HUDEP-2 (cell line): ENCODE measurements around the gene QSOX2.
"Not testable (repeated sequence)": the region's sequence is repeated elsewhere in the genome, so short reads cannot be mapped to it uniquely, and the experiment has no call there.

Source experiments
- DNase-seq, 76 experiments: peaks; one replicate each; lab custom pipeline; 2025; ENCODE audit not compliant: unreplicated experiment in 76 of 76; lab: John Stamatoyannopoulos, UW

The QSOX2 gene

DNA sequence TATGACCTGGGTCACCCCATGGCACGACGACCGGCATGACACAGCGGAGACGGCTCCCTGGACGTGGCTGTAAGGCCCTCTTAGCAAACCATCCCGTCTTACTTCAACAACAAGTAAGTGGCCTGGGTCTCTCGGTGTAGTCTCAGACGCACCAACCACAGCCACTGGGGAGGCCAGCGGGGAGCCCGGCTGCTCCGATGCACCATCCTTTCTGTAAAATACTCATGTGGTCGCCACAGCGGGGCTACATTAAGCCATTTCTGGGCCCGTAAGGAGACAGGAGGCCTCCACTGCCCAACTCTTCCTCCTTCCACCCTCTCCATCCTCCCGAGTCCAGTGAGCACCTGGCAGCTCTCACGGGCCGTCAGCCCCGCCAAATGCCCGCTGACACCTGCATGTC, 4.7 kb downstream of the QSOX2 start:
- no peak for DNase-seq

DNA sequence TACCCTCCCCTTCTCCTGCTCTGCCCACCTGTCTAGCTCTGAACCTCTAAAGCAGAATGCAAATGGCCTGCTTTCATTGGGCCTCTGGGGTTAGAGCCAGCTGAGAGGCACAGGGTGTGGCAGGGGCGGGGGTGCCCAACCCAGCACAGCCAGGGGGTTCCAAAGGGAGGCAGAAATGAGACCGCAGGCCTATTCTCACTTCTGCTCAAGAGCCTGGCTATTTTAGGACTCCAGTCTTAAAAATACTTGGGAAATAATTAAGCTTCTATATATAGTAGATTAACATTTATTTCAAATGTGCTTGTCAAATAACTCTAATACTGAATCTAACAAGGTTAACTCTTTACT, 5.7 kb downstream of the QSOX2 start:
- DNase-seq = peak in 35 of 76 experiments; percentile 13 to 63 (median 37)

DNA sequence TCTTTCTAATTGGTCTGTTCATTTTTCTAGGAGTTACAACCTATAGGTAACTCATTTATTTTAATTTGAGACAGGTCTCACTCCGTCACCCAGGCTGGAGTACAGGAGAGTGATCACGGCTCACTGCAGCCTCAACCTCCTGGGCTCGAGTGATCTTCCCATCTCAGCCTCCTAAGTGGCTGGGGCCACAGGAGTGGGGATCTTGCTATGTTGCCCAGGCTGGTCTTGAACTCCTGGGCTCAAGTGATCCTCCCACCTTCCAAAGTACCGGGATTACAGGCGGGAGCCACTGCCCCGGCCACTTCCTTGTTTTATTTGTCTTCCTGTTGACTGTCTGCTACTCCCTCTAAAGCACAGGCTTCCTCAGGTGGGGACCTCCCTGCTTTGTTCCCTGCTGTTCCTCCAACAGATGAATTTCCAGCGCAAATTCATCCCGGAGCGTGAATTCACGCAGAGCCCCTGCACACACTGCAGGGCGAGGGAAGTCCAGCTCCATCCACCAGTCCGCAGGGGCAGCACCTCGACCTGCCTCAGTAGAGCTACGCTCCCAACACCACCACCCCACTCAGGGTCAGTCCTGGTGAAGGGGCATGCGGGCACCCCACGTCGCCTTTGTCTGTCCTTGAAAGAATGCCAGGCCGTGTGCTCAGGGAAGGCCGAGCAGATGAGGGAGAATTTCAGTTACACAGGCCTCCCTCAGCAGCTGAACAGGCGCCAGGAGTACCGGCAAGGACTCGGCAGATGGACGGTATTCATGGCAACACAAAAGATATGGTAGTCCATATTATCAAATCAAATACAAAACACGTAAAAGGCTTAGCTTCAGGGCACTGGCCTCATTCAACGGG, 6.3 kb downstream of the QSOX2 start:
- DNase-seq = peak in 5 of 76 experiments; percentile 22 to 56 (median 44)

DNA sequence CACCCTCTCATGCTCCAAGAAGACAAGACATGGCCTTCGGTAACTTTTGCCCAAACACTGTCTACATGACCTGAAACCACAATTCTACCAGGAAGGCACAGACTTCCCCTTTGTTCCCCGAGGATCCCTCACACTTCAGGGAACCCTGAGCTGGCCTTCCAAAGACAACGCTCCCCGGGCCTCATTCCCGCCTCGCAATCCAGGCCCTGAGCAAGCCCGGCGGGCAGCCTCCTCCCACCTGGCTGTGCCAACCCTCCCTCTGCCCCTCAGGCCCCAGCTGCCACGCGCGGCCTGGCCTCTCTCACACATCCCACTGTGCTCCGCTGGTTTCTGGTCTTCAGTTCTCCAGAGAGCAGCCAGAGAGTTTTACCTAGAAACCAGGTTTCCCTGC, 7.3 kb downstream of the QSOX2 start:
- DNase-seq = no peak

DNA sequence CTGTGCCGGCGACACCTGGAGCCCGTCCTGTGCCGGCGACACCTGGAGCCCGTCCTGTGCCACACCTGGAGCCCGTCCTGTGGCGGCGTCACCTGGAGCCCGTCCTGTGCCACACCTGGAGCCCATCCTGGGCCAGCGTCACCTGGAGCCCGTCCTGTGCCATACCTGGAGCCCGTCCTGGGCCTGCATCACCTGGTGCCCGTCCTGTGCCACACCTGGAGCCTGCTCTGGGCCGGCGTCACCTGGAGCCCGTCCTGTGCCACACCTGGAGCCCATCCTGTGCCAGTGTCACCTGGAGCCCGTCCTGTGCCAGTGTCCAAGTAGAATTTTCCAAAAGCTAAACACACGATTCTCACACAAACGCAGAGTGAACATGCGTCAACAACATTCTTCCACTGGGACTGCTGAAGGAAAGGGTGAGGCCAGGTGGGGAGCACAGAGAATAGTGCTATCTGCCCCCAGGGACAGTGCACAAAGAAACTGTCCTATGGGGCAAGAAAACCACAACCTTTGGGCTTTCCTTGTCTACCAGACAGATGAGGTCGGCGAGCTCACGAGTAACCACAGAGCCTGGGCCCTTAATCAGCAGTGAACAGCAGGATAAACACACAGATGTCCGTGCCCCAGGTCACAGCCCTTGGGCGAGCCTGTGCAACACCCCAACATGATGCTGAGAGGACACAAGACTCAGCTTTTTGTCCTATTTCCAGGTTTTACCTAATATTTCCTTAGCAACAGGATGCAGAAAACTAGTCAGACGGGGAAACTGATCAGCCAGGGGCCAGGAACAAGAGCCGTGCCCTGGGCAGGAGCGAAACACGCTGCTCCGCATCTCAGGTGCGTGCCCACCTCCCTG, 7.9 kb downstream of the QSOX2 start:
- peak in 72 of 76 experiments; percentile 29 to 90 (median 74) for DNase-seq

DNA sequence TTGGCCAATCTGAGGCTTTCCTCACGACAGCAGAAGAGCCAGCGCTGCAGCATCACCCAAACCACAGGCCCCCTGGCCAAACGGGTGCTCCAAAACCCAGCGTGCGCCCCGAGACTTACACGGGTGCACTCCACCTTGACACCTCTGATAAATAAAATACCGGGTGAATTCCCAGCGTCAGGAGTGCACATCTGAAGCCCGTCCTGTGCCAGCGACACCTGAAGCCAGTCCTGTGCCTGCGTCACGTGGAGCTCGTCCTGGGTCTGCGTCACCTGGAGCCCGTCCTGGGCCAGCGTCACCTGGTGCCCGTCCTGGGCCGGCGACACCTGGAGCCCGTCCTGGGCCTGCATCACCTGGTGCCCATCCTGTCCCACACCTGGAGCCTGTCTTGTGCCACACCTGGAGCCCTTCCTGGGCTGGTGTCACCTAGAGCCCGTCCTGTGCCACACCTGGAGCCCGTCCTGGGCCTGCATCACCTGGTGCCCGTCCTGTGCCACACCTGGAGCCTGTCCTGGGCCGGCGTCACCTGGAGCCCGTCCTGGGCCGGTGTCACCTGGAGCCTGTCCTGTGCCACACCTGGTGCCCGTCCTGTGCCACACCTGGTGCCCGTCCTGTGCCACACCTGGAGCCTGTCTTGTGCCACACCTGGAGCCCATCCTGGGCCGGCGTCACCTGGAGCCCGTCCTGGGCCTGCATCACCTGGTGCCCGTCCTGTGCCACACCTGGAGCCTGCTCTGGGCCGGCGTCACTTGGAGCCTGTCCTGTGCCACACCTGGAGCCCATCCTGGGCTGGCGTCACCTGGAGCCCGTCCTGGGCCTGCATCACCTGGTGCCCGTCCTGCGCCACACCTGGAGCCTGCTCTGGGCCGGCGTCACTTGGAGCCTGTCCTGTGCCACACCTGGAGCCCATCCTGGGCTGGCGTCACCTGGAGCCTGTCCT, 8.9 kb downstream of the QSOX2 start:
- DNase-seq = not testable (repeated sequence)

DNA sequence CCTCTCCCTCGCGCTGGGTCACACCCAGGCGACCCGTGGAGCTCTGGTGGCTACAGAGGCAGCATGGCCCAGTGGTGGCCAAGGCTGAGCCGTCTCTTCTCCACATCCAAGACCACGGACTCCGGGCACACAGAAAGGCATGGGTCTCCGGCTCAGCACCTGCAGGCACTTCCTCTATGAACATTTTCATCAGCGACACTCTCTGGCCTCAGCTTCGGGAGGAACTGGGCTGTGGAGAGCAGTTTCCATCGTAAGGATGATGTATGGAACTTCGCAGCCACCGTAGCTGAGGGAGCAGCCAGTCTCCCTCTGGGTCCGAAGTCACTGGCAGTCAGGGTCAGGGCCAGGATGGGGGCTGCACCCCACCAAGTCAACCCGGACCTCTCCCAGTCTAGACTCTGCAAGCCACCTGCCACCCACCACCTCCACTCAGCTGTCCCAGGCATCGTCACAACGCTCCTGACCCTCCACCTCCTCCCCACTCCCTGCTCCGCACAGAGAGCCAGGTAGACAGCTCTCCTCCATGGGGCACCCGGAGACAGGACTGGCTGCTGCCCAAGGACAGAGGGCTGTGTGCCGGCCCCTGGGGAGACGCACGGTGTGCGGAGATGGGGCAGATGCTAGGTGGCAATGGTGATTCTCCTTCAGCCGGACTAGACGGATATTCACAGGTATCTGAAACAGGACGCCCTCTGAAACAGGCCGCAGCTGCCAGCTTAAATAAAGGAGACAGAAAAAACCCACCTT, 9.7 kb downstream of the QSOX2 start:
- DNase-seq = no peak

DNA sequence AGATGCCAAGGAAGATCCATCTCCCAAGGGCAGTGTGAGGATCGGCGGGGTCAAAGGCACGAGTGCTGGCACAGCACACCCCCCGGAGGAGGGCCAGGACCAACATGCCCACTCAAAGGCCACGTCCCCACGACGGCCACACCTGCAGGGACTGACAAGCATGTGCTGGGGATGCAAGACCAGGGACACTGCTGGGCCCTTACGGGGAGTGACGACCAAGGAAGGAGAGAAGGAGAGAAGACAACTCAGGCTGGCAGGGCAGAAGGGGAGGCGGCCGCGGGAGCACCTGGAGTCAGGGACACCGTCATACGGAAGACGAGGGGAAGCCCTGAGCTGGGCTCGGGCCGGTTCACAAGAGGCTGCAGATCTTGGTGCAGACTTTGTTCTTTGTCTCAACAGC, 10.4 kb downstream of the QSOX2 start:
- no peak for DNase-seq

DNA sequence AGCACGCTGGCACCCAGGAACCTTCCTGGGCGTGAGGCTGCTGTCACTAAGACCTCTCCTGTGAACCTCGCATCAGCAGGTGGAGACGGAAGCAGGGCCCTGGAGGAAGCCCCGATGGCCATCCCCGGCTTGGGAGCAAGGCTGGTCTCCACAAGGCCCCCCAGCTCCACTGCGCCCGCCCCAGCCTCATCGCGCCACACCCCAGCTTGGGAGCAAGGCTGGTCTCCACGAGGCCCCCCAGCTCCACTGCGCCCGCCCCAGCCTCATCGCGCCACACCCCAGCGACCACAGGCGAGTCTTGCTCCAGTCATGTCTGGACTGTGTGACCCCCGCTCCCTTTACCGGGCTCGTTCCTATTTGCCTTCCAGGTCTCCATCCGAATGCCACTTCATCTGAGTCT, 11.0 kb downstream of the QSOX2 start:
- DNase-seq = no peak

DNA sequence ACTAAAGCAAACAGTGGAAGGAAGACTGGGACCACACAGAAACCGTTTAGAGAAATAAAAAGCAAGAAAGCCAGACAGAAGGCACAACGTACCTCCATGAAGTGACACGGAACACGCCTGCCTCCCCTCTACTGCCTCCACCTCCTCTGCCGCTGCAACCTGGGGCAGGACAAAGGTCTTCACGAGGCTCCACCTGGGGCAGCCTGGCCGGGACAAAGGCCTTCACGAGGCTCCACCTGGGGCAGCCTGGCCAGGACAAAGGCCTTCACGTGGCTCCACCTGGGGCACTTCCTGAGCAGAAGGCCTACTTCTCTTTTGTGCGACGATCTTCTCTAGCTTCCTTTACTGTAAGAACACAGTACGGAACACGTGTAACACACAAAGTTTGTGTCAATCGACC, 11.7 kb downstream of the QSOX2 start:
- DNase-seq = no peak

DNA sequence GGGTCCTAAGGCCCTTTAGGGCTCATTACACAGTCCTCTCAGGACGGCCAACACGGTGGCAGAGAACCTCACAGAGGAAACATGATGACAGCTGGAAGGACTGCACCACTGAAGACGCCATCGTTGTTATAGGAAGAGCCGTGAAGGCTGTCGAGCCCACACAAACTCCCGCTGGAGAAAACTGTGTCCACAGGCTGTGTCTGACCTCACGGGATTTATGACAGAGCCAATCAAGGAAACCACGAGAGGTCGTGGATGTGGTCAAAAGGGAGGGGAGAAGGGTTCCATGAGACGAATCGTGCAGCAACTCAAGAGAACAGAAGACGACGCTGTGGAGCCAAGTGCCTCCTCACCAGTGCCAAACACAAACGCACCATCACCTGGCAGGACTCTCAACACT, 12.2 kb downstream of the QSOX2 start:
- DNase-seq = peak in 1 of 76 experiments; percentile 6

DNA sequence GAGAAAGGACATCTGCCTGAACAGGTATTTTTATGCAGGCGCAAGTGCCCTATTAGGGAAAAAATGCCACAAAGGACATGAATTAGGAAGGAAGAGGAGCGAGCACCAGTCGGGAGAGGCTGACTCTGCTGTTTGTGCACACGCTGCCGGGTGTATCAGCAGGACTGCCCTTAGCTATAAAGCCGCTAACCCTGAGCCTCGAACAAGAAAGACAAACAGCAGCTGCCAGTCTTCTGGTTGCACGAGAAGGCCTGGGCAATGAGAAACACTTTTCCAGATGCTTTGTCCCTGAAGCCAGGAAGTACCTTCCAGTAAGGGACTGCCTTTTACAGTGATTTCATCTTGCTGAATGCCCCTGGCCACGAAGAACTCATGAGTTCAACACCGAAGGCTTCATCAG, 12.6 kb downstream of the QSOX2 start:
- DNase-seq = no peak

DNA sequence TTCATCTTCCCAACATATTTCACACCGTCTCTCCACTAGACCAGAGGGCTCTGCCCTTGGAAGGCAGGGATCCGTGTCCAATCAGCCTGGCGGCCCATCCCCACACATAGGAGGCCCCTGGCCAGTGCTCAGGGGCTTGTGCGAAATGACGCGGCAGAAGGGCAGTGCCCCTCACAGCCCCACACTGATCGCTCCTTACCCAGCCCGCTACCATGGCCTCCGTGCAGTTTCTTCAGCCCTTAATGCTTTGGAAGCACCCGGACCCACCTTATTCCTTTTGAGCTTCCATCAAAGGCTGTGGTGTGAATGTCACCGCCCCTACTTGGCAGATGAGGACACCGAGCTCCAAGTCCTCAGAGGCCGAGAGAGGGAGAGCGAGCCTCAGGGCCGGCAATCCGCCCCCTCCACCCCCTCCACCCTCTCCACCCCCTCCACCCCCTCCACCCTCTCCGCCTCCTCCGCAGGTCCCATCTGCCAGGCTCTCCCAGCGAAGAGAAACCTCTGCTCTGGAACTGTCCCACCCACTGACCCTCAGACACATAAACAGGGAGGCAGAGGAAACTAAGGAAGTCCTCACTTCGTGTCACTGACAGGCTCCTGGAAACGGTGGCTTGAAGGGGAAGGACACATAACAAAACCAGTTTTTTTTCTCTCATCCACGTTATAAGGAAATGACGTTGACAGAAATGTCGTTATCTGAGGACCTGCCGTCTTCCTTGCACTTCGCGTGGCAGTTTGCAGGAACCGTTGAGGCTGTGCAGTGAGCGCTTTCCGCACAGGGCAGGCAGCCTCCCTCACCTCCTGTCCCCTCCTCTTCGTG, 13.9 kb downstream of the QSOX2 start:
- DNase-seq = peak in 65 of 76 experiments; percentile 22 to 84 (median 56)

DNA sequence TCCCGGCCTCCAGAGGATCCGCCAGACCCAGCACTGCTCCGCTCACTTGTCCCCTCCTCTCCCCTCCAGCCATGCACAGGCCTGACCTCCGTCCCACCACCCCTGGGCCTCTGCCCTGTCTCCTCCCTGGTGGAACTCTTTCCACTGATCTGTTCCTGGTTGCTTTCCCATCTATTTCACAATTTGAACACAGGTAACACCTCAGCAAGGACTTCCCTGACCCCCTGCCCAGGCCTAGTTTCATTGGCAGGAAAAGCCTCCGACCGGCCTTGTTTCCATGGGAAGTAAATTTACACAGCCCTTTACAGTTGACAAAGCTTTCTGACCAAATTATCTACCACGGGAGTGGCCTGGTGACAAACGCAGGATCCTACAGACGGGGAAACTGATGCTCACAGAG, 14.8 kb downstream of the QSOX2 start:
- DNase-seq = no peak

DNA sequence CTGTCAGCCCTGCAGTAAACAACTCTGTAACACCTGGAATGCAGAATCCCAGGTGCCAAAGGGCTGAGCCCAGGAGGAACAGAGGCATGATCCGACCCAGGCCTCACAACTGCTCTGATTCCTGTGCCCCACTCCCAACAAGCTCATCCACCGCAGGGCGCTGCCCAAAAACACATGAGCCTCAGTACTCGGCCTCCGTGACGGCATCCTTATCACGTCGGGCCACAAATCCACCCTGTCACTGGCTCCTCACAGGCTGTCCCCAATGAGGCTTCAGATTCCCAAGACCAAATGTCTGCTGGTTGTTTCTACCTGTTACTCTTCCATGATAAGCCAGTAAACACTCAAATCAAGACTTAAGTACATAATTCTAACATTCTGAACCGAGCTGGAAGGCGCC, 15.2 kb downstream of the QSOX2 start:
- peak in 35 of 76 experiments; percentile 9 to 61 (median 34) for DNase-seq

DNA sequence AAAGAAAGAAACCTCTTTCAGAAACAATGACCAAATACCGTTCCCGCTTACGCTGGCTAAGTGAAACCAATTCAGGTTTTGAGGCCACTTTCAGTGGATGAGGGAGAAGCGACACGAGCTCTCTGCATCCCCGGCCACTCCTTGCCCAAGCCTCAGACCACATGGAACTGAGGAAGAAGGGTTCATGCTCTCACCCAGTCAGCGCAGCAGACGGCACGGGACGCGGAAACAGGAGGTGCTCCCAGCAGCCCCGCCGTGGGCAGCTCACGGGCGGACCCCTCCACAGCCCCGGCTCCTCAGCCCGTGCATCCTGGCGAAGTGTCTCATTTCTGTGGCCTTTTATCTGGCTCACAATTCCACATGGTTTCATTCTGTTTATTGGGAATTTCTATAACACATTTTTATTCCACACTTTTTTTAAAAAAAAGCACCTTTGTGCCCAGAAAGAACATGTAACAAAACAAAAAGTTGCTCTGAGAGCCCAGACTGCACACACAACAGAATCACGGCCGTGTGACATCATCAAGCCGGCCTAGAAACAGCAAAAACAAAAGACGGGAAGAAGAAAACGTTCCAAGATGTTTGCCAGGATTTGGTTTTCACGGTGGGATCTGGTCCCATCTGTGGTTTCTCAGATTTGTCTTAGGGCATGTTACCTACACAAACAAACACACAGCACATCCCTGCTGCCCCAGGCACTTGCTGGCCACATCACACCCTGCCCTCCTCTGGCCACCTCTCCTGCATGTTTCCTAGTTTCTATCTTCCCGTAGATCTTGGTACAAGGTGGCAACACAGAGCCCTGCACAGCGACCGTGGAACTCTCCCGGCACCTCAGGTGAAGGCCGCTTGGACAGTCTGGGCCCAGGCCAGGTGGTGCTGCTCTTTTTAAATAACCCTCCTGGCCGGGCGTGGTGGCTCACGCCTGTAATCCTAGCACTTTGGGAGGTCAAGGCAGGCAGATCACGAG, 16.2 kb downstream of the QSOX2 start:
- no peak for DNase-seq

DNA sequence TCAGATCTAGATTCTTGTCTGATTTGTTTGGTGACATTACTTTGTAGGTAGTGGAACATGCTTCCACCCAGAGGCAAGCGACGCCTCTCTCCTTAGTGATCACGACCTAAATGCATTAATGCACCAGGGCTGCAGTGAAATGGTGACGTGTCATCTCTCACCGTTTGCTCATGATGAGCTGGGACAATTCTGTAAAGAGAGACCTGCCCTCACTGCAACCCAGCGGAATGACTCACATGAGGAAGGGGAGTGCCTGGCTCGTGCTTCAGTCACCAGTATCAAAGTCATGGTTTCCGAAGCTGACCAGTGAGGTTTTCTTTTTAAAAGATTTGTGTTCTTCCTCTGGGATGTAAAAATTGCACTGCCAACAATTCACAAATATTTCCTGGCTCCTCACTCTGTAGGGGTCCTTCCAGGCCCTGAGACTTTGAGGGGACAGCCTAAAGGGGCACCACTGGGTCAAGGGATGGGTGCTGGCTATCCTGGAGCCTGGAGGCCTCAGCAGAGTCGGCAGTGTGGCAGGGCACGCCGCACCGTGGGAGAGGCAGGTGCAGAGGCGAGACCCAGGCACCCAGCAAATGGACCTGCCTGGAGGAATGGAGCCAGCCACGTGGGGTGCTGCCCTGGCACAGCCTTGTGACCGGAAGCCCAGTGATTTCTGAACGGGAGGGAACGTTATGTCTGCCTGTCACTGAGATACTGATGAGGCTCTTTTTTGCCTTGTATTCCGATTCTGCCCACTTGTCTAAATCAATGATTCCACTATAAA, 17.3 kb downstream of the QSOX2 start:
- DNase-seq = peak in 1 of 76 experiments; percentile 19
